Activated CD4-positive, alpha-beta T cell treated with anti-CD3 and anti-CD28 coated beads, Interleukin-2, amount 50 U/mL, for 24 hours (primary cell): ENCODE measurements around the gene UBA1.
"Not testable (repeated sequence)": the region's sequence is repeated elsewhere in the genome, so short reads cannot be mapped to it uniquely, and the experiment has no call there.

Source experiments
- DNase-seq, 2 donors: peaks; one replicate each; pipeline ENCODE4 v3.0.0-alpha.2; 2020; ENCODE audit warnings: low read depth in 1 of 2, low spot score in 1 of 2

UBA1 gene

GRCh38 chrX:47248576-47248975 lies 54.9 kb downstream of the UBA1 start:
- no peak for DNase-seq

- no peak for DNase-seq
Observed at GRCh38 chrX:47250017-47250347, 56.4 kb downstream of the UBA1 start.

GRCh38 chrX:47257620-47258019 lies 64.0 kb downstream of the UBA1 start:
- not testable (repeated sequence) for DNase-seq
